Superior temporal gyrus (tissue), 1 donor: ENCODE measurements around the gene ADK.
"Not testable (repeated sequence)": the region's sequence is repeated elsewhere in the genome, so short reads cannot be mapped to it uniquely, and the experiment has no call there.

Source experiments
- DNase-seq: peaks from one replicate; pipeline ENCODE4 v3.0.0-alpha.2; 2016; ENCODE audit errors: extremely low spot score

Gene ADK

GRCh38 chr10:74179111-74179710 lies 28.2 kb downstream of the ADK start:
- DNase-seq: no peak

- peak; percentile 7 for DNase-seq
Observed at GRCh38 chr10:74186678-74187077, 35.7 kb downstream of the ADK start.

- peak; percentile 2 for DNase-seq
Observed at GRCh38 chr10:74187237-74187636, 36.2 kb downstream of the ADK start.

GRCh38 chr10:74188617-74189016 lies 37.6 kb downstream of the ADK start:
- not testable (repeated sequence) for DNase-seq

- DNase-seq: no peak
Observed at GRCh38 chr10:74189999-74190421, 39.0 kb downstream of the ADK start.

GRCh38 chr10:74190494-74190893 lies 39.5 kb downstream of the ADK start:
- no peak for DNase-seq

GRCh38 chr10:74194545-74194944 lies 43.5 kb downstream of the ADK start:
- DNase-seq: no peak

GRCh38 chr10:74194999-74195398 lies 44.0 kb downstream of the ADK start:
- DNase-seq: no peak

- DNase-seq: no peak
Observed at GRCh38 chr10:74199315-74199714, 48.3 kb downstream of the ADK start.

GRCh38 chr10:74202356-74202755 lies 51.3 kb downstream of the ADK start:
- no peak for DNase-seq

GRCh38 chr10:74206746-74207145 lies 55.7 kb downstream of the ADK start:
- no peak for DNase-seq

- no peak for DNase-seq
Observed at GRCh38 chr10:74207691-74208480, 56.9 kb downstream of the ADK start.

- DNase-seq: no peak
Observed at GRCh38 chr10:74208997-74209396, 58.0 kb downstream of the ADK start.

GRCh38 chr10:74213019-74213418 lies 62.0 kb downstream of the ADK start:
- no peak for DNase-seq

GRCh38 chr10:74213571-74214162 lies 62.6 kb downstream of the ADK start:
- DNase-seq: no peak

- DNase-seq: not testable (repeated sequence)
Observed at GRCh38 chr10:74217110-74217509, 66.1 kb downstream of the ADK start.

- DNase-seq: not testable (repeated sequence)
Observed at GRCh38 chr10:74222467-74222866, 71.4 kb downstream of the ADK start.

- no peak for DNase-seq
Observed at GRCh38 chr10:74223755-74224529, 72.9 kb downstream of the ADK start.

GRCh38 chr10:74227697-74228424 lies 76.8 kb downstream of the ADK start:
- DNase-seq: no peak

- DNase-seq: no peak
Observed at GRCh38 chr10:74231375-74231774, 80.4 kb downstream of the ADK start.

- DNase-seq: no peak
Observed at GRCh38 chr10:74233281-74233680, 82.3 kb downstream of the ADK start.

GRCh38 chr10:74234569-74234968 lies 83.5 kb downstream of the ADK start:
- DNase-seq: peak; percentile 35
